GM13977 (cell line): ENCODE measurements around the gene ELL2.

Source experiments
- DNase-seq: peaks from one replicate; pipeline ENCODE4 v3.0.0; 2012; ENCODE audit warnings: low spot score
- CTCF ChIP-seq: IDR thresholded peaks from 2 replicates; pipeline ENCODE4 v1.5.1; 2012; ENCODE audit warnings: mild to moderate bottlenecking, control low read depth; ENCODE audit not compliant: insufficient read depth; ENCODE audit errors: extremely low read depth, missing control alignments
- in situ Hi-C: fragments of 300-500 bp; cut with MboI; formaldehyde crosslinking; loops from one replicate; pipeline ENCODE4 v1.12.0; 2022; ENCODE audit warnings: low sequenced_read_pairs, low pct_unique_long_range_greater_than_20kb, mixed read lengths, inconsistent platforms; ENCODE audit not compliant: unreplicated experiment

Gene ELL2

GRCh38 chr5:95901676-95902627 is 59.7 kb downstream of the ELL2 start:
- in situ Hi-C loops: no loop called here
- no peak for DNase-seq
- no peak for TF ChIP-seq CTCF

- in situ Hi-C loops: no loop called here
- no peak for TF ChIP-seq CTCF
- no peak for DNase-seq
Observed at GRCh38 chr5:95900383-95900958, 61.2 kb downstream of the ELL2 start.

DNA sequence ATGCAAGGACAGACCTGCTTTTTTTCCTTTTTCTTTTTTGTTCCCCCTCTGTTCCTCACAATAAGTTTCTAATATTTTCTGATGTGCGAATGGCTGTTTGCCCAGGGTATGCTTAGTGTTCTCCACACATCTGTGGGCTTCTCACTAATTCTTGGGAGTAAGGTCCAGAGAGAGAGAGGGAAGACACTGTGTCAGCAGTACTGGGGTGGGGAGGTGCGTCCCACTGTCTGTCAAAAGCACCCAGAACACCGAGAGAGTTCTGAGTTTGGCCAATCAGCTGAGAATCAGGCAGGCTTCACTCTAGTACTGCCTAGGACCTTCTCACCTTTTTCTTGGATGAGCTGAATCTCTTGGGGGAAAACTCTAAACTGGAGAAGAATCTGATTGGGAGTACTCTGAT is 61.8 kb downstream of the ELL2 start:
- in situ Hi-C loops: no loop called here
- no peak for DNase-seq

GRCh38 chr5:95899006-95899405 is 62.6 kb downstream of the ELL2 start:
- DNase-seq: no peak
- in situ Hi-C loops: no loop called here
- TF ChIP-seq CTCF: no peak

More for the DNA sequence above, 61.8 kb downstream of the ELL2 start:
- TF ChIP-seq CTCF: no peak

GRCh38 chr5:95895771-95896170 is 65.9 kb downstream of the ELL2 start:
- DNase-seq: no peak
- in situ Hi-C loops: no loop called here
- TF ChIP-seq CTCF: no peak

DNA sequence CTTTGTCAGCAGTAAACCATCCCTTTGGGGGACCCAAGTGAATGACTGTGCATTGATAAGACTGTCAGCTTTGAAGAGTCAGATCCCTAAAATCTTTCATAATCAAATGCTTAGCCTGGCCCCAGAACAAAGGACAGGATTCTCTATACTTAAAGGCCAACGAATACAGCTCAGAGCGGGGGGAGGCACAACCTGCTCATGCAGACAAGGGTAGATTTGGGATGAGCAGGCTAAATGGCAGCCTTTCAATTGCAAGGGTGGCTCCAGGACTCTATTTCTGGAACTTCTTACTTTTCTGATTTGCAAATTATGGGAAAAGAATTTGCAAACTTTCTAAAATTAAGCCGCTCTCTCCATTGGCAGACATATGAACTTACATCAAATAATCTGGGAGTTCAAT is 66.4 kb downstream of the ELL2 start:
- no peak for TF ChIP-seq CTCF
- in situ Hi-C loops: no loop called here
- no peak for DNase-seq
